HL-60 (cell line): Measurements from ENCODE around the gene GJD4.

Source experiments
- GABPA ChIP-seq: IDR thresholded peaks from 2 replicates; pipeline ENCODE4 v1.6.1; 2012; ENCODE audit warnings: low read depth
- POLR2AphosphoS5 ChIP-seq: IDR thresholded peaks from 2 replicates; pipeline ENCODE4 v1.6.1; 2012; ENCODE audit warnings: low read depth
- TF ChIP-seq, protein P1 (sequence below): IDR thresholded peaks from one replicate; pipeline ENCODE4 v1.5.1; 2011; ENCODE audit warnings: low read length, control low read depth, inconsistent platforms; ENCODE audit not compliant: insufficient read depth

- TF ChIP-seq, protein P1, sequence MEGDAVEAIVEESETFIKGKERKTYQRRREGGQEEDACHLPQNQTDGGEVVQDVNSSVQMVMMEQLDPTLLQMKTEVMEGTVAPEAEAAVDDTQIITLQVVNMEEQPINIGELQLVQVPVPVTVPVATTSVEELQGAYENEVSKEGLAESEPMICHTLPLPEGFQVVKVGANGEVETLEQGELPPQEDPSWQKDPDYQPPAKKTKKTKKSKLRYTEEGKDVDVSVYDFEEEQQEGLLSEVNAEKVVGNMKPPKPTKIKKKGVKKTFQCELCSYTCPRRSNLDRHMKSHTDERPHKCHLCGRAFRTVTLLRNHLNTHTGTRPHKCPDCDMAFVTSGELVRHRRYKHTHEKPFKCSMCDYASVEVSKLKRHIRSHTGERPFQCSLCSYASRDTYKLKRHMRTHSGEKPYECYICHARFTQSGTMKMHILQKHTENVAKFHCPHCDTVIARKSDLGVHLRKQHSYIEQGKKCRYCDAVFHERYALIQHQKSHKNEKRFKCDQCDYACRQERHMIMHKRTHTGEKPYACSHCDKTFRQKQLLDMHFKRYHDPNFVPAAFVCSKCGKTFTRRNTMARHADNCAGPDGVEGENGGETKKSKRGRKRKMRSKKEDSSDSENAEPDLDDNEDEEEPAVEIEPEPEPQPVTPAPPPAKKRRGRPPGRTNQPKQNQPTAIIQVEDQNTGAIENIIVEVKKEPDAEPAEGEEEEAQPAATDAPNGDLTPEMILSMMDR: no peak
- TF ChIP-seq POLR2AphosphoS5 (no peak), GABPA (no peak)
Measured at GRCh38 chr10:35559416-35559815, 45.7 kb upstream of the GJD4 start.
